ENCODE data around the gene TMEM179. TPM values are rescaled to one million over a fixed set of nuclear protein-coding genes. Genes with fewer than 3 reads are reported as not detected.

TMEM179 gene
- total and polyA plus RNA-seq, 12 donors: 0.17 to 1.0 (median 0.39) TPM; not detected in 5

- intact Hi-C loops (cut with DNase I): no loop called here
- no peaks in the 10 kb centered on the region for H3K9me3 ChIP-seq
- ATAC-seq (no peak), DNase-seq (no peak)
- H3K4me1 ChIP-seq: peaks cover 0 to 11% (median 4%) of the 10 kb centered on the region in 9 donors
- no peaks in the 10 kb centered on the region for H3K36me3 ChIP-seq
- H3K27me3 ChIP-seq: peaks cover 0 to 74% (median 36%) of the 10 kb centered on the region in 7 donors
- TF ChIP-seq, protein P1, sequence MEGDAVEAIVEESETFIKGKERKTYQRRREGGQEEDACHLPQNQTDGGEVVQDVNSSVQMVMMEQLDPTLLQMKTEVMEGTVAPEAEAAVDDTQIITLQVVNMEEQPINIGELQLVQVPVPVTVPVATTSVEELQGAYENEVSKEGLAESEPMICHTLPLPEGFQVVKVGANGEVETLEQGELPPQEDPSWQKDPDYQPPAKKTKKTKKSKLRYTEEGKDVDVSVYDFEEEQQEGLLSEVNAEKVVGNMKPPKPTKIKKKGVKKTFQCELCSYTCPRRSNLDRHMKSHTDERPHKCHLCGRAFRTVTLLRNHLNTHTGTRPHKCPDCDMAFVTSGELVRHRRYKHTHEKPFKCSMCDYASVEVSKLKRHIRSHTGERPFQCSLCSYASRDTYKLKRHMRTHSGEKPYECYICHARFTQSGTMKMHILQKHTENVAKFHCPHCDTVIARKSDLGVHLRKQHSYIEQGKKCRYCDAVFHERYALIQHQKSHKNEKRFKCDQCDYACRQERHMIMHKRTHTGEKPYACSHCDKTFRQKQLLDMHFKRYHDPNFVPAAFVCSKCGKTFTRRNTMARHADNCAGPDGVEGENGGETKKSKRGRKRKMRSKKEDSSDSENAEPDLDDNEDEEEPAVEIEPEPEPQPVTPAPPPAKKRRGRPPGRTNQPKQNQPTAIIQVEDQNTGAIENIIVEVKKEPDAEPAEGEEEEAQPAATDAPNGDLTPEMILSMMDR (IDR thresholded peaks at IDR 0.05): no peak
- WGBS, 2 donors: 32 to 39% methylated on average over 13 to 15 of the region's 15 CpGs
- no peak overlapping the region for H3K4me3 ChIP-seq
- H3K27ac ChIP-seq: no peak overlapping the region
Measured at GRCh38 chr14:104548802-104549535, 55.6 kb downstream of the TMEM179 start.

DNA sequence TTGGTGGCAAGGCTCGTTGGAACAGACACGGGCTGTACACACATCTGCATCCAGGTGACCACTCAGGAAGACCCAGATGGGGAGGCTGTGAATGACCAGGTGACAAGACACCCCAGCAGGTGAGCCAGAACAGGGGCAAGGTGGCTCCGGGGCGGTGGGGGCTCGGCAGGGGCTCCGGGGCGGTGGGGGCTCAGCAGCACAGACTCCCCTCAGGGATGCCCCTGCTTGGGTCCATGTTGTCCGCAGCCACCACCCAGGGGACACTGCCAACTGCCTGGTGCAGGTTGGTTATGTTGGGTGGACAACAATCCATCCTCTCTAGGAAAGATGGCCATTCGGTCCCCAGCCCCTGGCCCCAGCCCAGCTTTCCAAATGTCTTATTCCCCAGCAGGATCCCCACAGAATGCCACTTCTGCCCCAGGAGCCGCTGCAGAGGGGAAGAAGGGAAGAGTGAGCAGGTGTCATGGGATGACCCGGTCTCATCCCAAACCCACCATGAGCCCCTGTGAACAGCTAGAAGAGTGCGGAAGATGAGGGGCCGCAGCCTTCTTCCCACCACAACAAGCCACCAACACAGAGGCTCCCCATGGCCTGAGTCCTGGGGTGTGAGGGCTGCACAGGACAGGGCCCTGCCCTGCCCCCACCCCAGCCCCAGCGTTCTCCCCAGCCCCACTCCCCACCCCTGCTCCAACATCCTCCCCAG lies 56.4 kb downstream of the TMEM179 start:
- H3K4me1 ChIP-seq: peaks cover 0 to 11% (median 4%) of the 10 kb centered on the region in 9 donors
- intact Hi-C loops (cut with DNase I): no loop called here
- TF ChIP-seq, protein P1 (IDR thresholded peaks at IDR 0.05): no peak
- H3K27ac ChIP-seq: no peak overlapping the region
- H3K27me3 ChIP-seq: peaks cover 0 to 74% (median 44%) of the 10 kb centered on the region in 7 donors
- H3K4me3 ChIP-seq: no peak overlapping the region
- DNase-seq: no peak
- H3K9me3 ChIP-seq: no peaks in the 10 kb centered on the region
- no peak for ATAC-seq
- H3K36me3 ChIP-seq: no peaks in the 10 kb centered on the region
- WGBS, 2 donors: 86 to 87% methylated on average over 13 to 14 of the region's 14 CpGs

DNA sequence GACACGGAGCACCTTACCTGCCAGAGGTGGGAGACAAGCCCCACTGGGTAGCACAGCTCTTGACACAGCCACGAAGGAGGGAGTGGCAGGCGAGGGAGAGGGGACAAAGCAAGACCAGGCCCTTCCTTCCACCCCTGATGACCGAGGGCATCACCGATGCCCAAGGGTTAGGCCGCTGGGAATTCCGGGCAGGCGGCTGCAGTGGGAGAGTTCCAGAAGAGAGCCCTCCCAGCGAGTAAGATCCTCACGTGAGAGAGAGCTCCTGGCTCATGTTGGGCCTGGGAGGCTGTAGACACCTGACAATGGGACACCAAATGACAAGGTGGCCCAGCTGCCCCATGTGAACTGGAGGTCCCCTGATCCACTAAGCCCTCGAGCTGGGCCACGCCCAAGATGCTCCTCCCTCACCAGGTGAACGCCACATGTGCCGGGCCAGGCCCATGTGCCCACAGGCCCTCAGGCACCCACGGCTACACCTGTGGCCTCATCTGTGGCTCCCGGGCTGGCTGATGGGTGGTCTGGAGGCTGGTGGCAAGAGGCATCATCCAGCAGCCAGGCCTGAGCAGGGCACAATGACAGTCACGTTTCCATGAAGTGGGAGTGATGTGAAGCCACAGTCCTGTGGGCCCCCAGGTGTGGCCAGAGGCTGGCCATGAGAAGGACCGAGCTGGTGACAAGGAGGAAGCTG lies 57.1 kb downstream of the TMEM179 start:
- H3K9me3 ChIP-seq: no peaks in the 10 kb centered on the region
- intact Hi-C loops (cut with DNase I): no loop called here
- peaks cover 0 to 11% (median 4%) of the 10 kb centered on the region in 9 donors for H3K4me1 ChIP-seq
- peaks cover 0 to 75% (median 49%) of the 10 kb centered on the region in 7 donors for H3K27me3 ChIP-seq
- ATAC-seq (no peak), DNase-seq (no peak)
- WGBS, 2 donors: 89 to 91% methylated on average over 18 of the region's 18 CpGs
- H3K27ac ChIP-seq: no peak overlapping the region
- no peak overlapping the region for H3K4me3 ChIP-seq
- no peaks in the 10 kb centered on the region for H3K36me3 ChIP-seq
- TF ChIP-seq, protein P1 (IDR thresholded peaks at IDR 0.05): no peak

DNA sequence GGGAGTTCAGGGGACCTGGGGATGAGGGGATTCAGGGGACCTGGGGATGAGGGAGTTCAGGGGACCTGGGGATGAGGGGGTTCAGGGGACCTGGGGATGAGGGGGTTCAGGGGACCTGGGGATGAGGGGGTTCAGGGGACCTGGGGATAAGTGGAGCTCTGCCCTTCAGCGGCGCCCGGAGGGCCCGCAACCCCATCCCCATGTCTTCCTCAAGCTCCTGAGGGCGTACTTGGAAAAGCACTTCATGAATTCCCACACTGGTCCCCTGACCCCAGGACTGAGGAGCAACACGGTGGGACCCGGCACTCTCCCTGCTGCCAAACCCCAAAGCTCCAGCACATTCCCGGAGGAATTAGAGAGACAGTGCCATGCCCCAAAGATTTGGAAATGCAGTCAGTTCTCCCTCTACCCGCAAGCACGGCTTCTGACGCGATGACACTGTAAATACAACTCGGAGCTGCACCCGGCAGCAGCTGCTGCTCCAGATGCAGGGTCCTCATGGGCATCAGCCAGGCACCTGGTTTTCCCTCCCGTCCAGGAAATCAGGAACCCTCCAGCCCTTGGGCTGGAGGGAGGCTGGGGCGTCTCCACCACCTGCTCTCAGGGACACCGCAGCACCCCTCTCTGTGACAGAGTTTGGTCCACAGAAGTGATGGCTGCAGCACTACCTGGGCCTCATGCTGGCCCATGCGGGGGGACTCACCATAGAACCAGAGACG lies 57.8 kb downstream of the TMEM179 start:
- Histone ChIP-seq H3K27ac (no peak overlapping the region), H3K36me3 (no peaks in the 10 kb centered on the region), H3K4me3 (no peak overlapping the region), H3K27me3 (peaks cover 0 to 76% (median 49%) of the 10 kb centered on the region in 7 donors), H3K9me3 (no peaks in the 10 kb centered on the region), H3K4me1 (peaks cover 0 to 11% (median 4%) of the 10 kb centered on the region in 9 donors)
- intact Hi-C loops (cut with DNase I): no loop called here
- no peak for DNase-seq
- ATAC-seq: no peak
- TF ChIP-seq, protein P1 (IDR thresholded peaks at IDR 0.05): no peak
- WGBS, 2 donors: 83 to 86% methylated on average over 19 of the region's 19 CpGs
